GM12873 (cell line): ENCODE data around the gene HOXA4.

Source experiments
- CTCF ChIP-seq: IDR thresholded peaks from 2 replicates; pipeline ENCODE4 v1.5.1; 2012; ENCODE audit warnings: low read depth, mild to moderate bottlenecking, moderate library complexity, low read length, control low read depth; ENCODE audit not compliant: insufficient read depth; ENCODE audit errors: missing control alignments

HOXA4 gene

GRCh38 chr7:27102581-27103442 is 27.7 kb downstream of the HOXA4 start, which contains the start of gene HOXA2:
Gene HOXA2, minus strand, starts transcription at chr7:27102683. Its CDS starts 183 bp downstream, at chr7:27102500.
- no peak for TF ChIP-seq CTCF

- TF ChIP-seq CTCF: no peak
Measured at GRCh38 chr7:27101957-27102580, 28.5 kb downstream of the HOXA4 start.

- TF ChIP-seq CTCF: no peak
Measured at GRCh38 chr7:27101171-27101956, 29.2 kb downstream of the HOXA4 start.

GRCh38 chr7:27100694-27101170 is 29.8 kb downstream of the HOXA4 start:
- no peak for TF ChIP-seq CTCF

GRCh38 chr7:27099453-27100370 is 30.8 kb downstream of the HOXA4 start:
- no peak for TF ChIP-seq CTCF

GRCh38 chr7:27098578-27099451 is 31.7 kb downstream of the HOXA4 start:
- no peak for TF ChIP-seq CTCF
